ENCODE measurements around the gene CAMKK2. TPM values are rescaled to one million over a fixed set of nuclear protein-coding genes. Genes with fewer than 3 reads are reported as not detected.

Gene CAMKK2
- total and polyA plus RNA-seq, 4 donors: 10.5 to 26.0 (median 20.5) TPM

DNA sequence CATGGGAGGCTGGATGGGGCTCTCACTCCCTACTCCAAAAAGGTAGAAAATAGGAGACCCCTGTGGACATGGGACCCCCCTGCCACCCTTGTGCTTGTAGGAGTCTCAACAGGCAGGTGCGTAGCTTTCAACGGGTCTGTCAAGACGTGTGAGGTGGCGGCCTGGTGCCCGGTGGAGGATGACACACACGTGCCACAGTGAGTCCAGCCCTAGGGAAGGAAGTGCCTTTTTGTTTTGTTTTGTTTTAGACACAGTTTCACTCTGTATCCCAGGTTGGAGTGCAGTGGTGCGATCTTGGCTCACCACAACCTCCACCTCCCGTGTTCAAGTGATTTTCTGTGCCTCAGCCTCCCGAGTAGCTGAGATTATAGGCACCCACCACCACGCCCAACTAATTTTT is 73.7 kb downstream of the CAMKK2 start (continued):
- TF ChIP-seq RXRA (IDR thresholded peaks at IDR 0.05): no peak
- TF ChIP-seq EGR1 (IDR thresholded peaks at IDR 0.05; ENCODE audit: low read depth in 2 of 2): no peak
- TF ChIP-seq FOXA2 (IDR thresholded peaks at IDR 0.05): no peak
- TF ChIP-seq YY1 (IDR thresholded peaks at IDR 0.05): no peak
- no peak for TF ChIP-seq HNF4A (conservative IDR thresholded peaks at IDR 0.05)

DNA sequence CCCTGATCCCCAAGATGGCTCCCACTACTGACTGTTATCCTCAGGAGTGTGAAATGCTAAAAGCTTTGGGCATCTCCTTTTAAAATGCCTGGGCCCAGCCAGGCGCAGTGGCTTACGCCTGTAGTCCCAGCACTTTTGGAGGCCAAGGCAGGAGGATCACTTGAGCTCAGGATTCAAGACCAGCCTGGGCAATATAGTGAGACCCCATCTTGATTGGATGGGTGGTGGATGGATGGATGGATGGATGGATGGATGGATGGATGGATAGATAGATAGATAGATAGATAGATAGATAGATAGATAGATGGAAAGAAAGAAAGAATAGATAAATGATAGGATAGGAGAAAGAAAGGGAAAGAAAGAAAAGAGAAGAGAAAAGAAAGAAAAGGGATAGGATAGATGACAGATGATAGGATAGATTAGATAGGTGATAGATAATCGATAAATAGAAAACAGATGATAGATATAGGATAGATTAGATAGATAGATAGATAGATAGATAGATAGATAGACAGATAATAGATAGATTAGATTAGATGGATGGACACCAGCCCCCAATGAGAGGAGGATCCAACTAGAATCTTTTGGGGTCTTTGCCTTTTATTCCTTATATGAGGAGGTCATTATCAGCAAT is 77.0 kb downstream of the CAMKK2 start:
- TF ChIP-seq, protein P1, sequence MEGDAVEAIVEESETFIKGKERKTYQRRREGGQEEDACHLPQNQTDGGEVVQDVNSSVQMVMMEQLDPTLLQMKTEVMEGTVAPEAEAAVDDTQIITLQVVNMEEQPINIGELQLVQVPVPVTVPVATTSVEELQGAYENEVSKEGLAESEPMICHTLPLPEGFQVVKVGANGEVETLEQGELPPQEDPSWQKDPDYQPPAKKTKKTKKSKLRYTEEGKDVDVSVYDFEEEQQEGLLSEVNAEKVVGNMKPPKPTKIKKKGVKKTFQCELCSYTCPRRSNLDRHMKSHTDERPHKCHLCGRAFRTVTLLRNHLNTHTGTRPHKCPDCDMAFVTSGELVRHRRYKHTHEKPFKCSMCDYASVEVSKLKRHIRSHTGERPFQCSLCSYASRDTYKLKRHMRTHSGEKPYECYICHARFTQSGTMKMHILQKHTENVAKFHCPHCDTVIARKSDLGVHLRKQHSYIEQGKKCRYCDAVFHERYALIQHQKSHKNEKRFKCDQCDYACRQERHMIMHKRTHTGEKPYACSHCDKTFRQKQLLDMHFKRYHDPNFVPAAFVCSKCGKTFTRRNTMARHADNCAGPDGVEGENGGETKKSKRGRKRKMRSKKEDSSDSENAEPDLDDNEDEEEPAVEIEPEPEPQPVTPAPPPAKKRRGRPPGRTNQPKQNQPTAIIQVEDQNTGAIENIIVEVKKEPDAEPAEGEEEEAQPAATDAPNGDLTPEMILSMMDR (IDR thresholded peaks at IDR 0.05; ENCODE audit: low read depth, low read length, missing input control): no peak
- TF ChIP-seq, protein P2, sequence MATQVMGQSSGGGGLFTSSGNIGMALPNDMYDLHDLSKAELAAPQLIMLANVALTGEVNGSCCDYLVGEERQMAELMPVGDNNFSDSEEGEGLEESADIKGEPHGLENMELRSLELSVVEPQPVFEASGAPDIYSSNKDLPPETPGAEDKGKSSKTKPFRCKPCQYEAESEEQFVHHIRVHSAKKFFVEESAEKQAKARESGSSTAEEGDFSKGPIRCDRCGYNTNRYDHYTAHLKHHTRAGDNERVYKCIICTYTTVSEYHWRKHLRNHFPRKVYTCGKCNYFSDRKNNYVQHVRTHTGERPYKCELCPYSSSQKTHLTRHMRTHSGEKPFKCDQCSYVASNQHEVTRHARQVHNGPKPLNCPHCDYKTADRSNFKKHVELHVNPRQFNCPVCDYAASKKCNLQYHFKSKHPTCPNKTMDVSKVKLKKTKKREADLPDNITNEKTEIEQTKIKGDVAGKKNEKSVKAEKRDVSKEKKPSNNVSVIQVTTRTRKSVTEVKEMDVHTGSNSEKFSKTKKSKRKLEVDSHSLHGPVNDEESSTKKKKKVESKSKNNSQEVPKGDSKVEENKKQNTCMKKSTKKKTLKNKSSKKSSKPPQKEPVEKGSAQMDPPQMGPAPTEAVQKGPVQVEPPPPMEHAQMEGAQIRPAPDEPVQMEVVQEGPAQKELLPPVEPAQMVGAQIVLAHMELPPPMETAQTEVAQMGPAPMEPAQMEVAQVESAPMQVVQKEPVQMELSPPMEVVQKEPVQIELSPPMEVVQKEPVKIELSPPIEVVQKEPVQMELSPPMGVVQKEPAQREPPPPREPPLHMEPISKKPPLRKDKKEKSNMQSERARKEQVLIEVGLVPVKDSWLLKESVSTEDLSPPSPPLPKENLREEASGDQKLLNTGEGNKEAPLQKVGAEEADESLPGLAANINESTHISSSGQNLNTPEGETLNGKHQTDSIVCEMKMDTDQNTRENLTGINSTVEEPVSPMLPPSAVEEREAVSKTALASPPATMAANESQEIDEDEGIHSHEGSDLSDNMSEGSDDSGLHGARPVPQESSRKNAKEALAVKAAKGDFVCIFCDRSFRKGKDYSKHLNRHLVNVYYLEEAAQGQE (IDR thresholded peaks at IDR 0.05): no peak
- TF ChIP-seq, protein P3, sequence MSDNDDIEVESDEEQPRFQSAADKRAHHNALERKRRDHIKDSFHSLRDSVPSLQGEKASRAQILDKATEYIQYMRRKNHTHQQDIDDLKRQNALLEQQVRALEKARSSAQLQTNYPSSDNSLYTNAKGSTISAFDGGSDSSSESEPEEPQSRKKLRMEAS (IDR thresholded peaks at IDR 0.05): no peak
- TF ChIP-seq FOXA1 (IDR thresholded peaks at IDR 0.05) (no peak), FOXA2 (IDR thresholded peaks at IDR 0.05) (no peak), RXRA (IDR thresholded peaks at IDR 0.05) (no peak), HNF4A (conservative IDR thresholded peaks at IDR 0.05) (no peak), HNF4G (IDR thresholded peaks at IDR 0.05) (no peak), NR2F2 (IDR thresholded peaks at IDR 0.05) (no peak)
- TF ChIP-seq, protein P4, sequence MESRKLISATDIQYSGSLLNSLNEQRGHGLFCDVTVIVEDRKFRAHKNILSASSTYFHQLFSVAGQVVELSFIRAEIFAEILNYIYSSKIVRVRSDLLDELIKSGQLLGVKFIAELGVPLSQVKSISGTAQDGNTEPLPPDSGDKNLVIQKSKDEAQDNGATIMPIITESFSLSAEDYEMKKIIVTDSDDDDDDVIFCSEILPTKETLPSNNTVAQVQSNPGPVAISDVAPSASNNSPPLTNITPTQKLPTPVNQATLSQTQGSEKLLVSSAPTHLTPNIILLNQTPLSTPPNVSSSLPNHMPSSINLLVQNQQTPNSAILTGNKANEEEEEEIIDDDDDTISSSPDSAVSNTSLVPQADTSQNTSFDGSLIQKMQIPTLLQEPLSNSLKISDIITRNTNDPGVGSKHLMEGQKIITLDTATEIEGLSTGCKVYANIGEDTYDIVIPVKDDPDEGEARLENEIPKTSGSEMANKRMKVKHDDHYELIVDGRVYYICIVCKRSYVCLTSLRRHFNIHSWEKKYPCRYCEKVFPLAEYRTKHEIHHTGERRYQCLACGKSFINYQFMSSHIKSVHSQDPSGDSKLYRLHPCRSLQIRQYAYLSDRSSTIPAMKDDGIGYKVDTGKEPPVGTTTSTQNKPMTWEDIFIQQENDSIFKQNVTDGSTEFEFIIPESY (IDR thresholded peaks at IDR 0.05): no peak
- TF ChIP-seq, protein P5, sequence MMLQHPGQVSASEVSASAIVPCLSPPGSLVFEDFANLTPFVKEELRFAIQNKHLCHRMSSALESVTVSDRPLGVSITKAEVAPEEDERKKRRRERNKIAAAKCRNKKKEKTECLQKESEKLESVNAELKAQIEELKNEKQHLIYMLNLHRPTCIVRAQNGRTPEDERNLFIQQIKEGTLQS (IDR thresholded peaks at IDR 0.05): no peak
- Histone ChIP-seq H3K4me1 (ENCODE audit: control insufficient read depth in 4 of 4, insufficient read depth in 4 of 4, low read length in 3 of 4) (peaks cover 5 to 25% (median 17%) of the 10 kb centered on the region in 4 donors), H3K27me3 (ENCODE audit: control insufficient read depth in 4 of 4, insufficient read depth in 4 of 4, low read length in 3 of 4) (no peaks in the 10 kb centered on the region), H3K27ac (ENCODE audit: low read depth in 1 of 2, low read length in 2 of 2) (no peak overlapping the region), H3K9me3 (ENCODE audit: control insufficient read depth in 4 of 4, low read length in 3 of 4) (no peaks in the 10 kb centered on the region), H3K36me3 (ENCODE audit: control insufficient read depth in 4 of 4, insufficient read depth in 3 of 4, low read depth in 1 of 4, low read length in 3 of 4) (peaks cover 2 to 6% (median 3%) of the 10 kb centered on the region in 4 donors), H3K9ac (ENCODE audit: low read depth in 1 of 2, low read length in 2 of 2) (no peak overlapping the region), H3K4me3 (ENCODE audit: low read depth in 1 of 3, low read length in 3 of 3) (no peak overlapping the region)
- no peak for DNase-seq (ENCODE audit: low spot score)
- WGBS: 98% methylated on average over 3 of the region's 3 CpGs

All from liver (tissue), 9 donors.